ENCODE results near the gene MAP2K7.
A peak's percentile ranks its signal among the peaks of the same experiment; 100 is the strongest.
"Not testable (repeated sequence)": the region's sequence is repeated elsewhere in the genome, so short reads cannot be mapped to it uniquely, and the experiment has no call there.

The MAP2K7 gene

DNA sequence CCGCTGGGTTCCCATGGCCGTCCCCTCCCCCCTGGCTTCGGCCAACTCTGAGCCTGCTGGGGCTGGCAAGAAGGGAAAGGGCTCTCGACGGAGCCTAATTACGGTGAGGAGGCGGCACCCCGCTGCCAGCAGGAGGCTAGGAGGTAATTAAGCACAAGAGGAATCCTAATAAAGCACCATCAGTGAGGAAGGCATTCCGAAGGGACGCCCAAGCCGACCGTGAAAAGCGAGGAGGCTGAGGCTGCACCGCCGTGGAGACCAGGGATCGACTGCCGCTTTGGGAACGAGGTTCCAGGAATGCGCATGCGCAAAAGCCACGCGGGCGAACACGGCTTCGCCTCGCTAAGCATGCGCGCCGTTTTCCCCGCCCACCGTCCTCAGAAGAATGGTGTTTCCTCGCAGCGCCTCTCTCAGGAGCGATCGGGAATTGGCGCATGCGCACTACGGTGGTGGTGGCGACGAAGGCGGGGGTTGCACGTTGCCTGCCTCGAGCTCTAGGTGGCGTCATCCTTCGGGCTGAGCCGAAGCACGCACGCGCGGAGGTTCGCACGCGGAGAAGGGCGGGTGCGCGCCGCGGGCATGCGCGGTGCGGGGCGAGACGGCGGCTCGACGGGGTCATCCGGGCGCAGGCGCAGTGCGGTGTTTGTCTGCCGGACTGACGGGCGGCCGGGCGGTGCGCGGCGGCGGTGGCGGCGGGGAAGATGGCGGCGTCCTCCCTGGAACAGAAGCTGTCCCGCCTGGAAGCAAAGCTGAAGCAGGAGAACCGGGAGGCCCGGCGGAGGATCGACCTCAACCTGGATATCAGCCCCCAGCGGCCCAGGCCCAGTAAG is at the start of gene MAP2K7:
Gene MAP2K7 (plus strand): TSS at position 634 of the 830 bp plus-strand sequence. CDS start 68 bp downstream, at position 702.
- peak; percentile 100 for DNase-seq

GRCh38 chr19:7855426-7856108 is 48.1 kb upstream of the MAP2K7 start:
- no peak for DNase-seq

- no peak for DNase-seq
Observed at GRCh38 chr19:7856109-7856591, 47.5 kb upstream of the MAP2K7 start.

DNA sequence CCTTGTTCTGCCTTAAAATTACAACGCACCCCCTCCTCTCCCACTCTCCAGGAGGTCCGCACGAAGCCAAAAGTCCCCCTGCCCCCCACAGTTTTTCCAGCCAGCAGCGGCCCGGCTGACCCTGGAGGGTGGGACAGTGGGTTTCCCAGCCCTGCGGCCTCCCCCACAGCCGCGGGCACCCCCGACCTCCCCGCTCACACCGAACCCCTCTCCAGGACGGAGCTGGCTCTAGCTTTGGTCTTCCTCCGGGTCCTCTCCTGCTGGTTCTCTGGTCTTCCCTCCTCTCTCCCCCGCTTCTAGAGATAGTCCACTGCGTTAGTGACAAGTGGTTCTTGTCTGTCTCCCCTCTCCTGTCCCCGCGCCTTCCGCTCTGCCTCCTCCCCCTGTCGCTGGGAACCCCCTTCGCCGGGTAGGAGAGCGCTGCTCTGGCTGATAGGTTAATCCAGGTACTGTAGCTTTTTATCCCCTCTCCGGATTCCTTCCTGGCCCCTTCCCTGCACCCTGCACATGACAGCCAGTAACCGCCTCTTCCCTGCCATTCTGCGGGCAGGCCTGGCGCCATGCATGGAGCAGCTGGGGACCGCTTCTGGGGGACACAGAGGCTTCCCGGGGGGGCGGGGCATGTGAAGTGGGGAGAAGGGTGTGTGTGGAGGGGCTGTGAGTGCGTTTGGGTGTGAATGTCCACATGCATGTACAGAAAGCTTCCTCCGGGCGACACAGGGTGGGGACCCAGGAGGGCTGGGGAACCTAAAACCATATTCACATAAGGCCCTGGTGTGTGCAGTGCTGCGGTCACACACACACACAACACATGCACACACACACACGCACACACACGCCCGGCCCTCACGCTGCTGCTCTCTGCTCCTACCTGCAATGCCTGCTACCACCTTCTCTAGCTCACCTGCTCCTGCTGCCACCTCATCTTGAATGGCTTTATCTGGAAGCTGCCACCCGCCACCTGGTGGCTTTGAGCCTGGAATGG is 46.7 kb upstream of the MAP2K7 start:
- no peak for DNase-seq

- no peak for DNase-seq
Observed at GRCh38 chr19:7857727-7858108, 46.0 kb upstream of the MAP2K7 start.

- no peak for DNase-seq
Observed at GRCh38 chr19:7858109-7858770, 45.4 kb upstream of the MAP2K7 start.

GRCh38 chr19:7859087-7859486 is 44.6 kb upstream of the MAP2K7 start:
- not testable (repeated sequence) for DNase-seq

DNA sequence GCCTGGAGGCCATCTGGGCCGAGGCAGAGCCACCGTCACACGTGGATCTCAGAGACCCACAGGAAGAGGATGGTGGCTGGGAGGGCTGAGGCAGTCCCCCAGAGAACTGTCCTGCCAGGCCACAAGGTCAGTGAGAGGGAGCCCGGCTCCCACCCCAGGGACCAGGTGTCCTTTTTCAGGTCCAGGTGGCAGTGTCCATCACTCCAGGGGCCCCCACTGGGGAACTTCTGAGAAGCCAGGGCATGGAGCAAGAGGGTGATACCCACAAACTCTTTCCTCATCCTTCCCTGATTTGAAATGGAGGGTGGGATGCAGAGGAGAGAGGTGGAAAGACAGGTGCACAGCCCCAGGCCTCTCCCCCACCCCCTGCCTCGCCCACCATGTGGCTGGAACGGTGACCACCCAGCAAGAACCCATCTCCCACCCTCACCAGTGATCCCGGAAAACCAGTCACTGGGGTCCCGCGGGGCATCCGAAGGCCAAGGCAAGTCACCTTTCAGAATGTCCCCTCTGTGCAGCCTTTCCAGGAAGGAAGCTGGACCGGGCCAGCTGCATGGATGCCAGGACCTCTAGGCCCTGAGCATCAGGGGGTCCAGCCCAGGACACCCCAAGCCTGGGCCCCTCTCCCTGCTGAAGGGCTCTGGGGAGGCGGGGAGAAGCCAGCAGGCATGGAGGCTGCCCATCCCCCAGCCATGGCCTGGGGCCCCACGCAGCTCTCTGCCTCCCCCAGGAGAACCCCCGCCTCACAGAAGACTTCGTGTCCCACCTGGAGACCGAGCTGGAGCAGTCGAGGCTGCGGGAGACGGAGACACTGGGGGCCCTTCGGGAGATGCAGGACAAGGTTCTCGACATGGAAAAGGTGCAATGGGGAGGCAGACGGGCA is 43.6 kb upstream of the MAP2K7 start:
- DNase-seq = no peak

GRCh38 chr19:7860714-7861618 is 42.7 kb upstream of the MAP2K7 start:
- DNase-seq = no peak

DNA sequence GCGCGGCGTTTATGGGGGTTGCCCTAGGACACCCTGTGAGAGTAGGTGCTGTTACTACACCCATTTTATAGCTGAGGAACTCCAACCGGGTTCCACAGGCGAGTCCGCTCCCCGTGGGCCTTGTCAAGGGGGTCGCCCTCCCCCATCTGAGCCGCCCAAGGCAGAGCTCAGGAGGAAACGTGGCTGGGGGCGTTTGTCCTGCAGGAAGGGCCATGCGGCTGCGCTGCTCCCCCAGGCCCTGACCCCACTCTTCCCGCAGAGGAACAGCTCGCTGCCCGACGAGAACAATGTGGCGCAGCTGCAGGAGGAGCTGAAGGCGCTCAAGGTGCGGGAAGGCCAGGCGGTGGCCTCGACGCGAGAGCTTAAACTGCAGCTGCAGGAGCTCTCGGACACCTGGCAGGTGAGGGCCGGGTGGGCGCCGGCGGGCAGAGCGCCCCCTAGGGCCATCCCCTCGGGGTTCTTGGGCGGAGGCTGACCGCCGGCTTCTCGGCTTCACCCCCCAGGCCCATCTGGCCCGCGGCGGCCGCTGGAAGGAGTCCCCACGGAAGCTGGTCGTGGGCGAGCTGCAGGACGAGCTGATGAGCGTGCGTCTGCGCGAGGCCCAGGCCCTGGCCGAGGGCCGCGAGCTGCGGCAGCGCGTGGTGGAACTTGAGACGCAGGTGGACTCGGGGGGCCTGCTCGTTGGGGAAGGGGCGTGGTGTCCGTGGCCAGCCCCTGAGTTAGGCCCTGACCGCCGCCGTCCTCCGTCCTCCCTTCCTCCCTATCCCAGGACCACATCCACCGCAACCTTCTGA is 41.9 kb upstream of the MAP2K7 start:
- DNase-seq = no peak

DNA sequence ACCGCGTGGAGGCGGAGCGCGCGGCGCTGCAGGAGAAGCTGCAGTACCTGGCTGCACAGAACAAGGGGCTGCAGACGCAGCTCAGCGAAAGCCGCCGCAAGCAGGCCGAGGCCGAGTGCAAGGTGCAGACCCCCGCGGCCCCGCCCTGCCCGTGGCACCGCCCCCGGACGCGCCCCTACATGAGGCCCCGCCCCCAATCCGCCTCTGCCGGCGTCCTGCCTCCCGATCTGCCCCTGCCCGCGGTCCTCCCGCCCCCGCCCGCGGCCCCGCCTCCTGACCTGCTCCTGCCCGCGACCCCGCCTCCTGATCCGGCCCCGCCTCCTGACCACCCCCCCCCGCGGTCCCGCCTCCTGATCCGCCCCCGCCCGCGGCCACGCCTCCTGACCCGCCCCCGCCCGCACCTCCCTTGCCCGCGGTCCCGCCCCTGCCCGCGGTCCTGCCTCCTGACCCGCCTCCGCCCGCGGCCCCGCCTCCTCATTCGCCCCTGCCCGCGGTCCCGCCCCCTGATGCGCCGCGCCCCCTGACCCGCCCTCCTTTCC is 41.2 kb upstream of the MAP2K7 start:
- DNase-seq = peak; percentile 72 to 76

GRCh38 chr19:7863157-7863970 is 40.3 kb upstream of the MAP2K7 start:
- no peak for DNase-seq

DNA sequence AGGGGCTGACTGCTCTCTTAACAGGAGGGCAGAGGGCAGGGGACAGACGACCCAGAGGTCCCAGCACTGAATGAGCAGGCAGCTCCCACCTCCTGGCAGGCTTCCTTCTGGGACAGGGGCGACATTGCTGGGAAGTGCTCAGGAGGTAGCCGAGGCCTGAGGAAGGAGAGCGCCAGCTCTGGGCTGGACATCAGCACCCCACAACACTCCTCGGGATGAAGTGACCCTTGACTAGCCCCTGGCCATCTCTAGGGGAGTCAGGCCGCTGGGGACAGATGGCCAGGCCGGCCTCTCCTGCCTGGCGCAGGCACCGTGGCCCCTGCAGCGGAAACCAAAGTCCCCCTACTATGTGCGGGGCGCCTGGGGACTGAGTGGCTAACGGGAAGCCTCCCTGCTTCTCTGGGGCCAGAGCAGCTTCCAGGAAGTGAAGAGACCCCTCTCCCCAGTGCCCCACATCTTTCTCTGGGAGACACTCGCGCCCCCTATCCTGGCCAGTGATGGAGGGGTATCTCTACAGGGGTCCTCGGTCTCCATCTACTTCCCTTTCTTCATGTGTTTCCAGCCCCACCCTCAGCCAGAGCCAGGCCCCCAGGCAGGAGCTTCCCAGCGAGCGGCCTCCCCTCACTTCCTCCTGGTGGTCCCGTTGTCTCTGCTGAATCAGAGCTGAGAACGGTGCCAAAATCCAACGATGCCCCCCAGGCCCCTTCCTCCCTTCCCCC is 39.5 kb upstream of the MAP2K7 start:
- DNase-seq = no peak

DNA sequence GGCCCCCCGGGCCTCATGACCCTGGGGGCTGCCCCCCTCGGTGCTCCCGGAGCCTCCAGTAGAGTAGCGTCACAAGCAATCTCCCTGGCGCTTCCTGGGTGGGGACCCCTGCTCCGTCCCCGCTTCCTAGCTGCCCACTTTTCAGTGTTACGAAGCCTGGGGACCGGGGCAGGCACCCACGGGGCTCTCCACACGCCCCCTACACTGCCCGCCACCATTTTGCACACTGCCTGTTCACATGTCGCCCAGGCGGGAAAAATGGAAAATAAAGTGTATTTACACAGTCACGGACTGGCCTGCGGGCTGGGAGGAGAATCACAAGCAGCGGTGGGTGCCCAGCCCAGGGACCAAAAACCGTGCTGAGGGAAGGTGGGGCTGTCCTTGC is 39.0 kb upstream of the MAP2K7 start:
- DNase-seq = no peak

DNA sequence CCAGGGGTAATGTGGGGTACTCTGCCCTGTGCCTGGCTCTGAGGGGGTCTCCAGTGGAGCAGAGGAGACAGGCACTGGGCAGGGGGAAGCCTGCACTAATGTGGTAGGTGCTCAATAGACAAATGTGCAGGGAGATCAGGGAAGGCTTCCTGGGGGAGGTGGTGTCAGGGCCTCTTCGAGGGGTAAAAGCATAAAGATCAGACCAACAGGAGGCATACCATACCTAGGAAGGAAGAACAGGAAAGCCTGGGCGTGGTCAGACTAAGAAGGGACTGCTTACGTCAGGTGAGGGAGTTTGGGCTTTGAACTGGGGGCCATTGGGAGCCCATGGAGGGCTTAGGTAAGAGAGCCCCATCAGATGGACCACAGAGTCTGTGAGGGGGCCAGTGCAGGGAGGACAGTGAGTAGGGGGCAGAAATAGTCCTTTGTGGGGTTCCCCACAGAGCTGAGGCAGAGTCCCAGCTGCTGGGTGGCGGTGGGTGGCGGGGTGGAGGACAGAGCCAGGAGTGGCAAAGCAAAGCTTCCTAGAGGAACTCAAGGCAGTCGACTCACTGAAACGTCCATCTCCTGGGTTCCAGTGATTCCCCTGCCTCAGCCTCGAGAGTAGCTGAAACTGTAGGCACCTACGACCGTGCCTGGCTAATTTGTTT is 38.3 kb upstream of the MAP2K7 start:
- DNase-seq = no peak

GRCh38 chr19:7866399-7867091 is 37.1 kb upstream of the MAP2K7 start:
- DNase-seq = no peak

Measured in activated CD4-positive, alpha-beta T cell treated with anti-CD3 and anti-CD28 coated beads, Interleukin-2, amount 50 U/mL, for 48 hours (primary cell).